Ovary (tissue), 9 donors: ENCODE measurements around the gene PABPC1L. TPM values are rescaled to one million over a fixed set of nuclear protein-coding genes. Genes with fewer than 3 reads are reported as not detected.

Experiments used
- DNase-seq, 5 donors: peaks; one replicate each; pipeline ENCODE4 v3.0.0-alpha.2; 2019 to 2020
- H3K27ac ChIP-seq, 2 donors: fragments of 200-600 bp; one replicate each; pipeline versions ENCODE4 v1.5.1 to v1.8.0; 2019 to 2022
- H3K27me3 ChIP-seq: fragments of 200-600 bp; one replicate; pipeline ENCODE4 v1.8.0; 2022
- H3K36me3 ChIP-seq: fragments of 200-600 bp; sonication (generic); one replicate; pipeline ENCODE4 v1.5.1; 2019
- H3K4me1 ChIP-seq: one replicate; pipeline ENCODE4 v1.8.1; 2013; ENCODE audit warnings: mild to moderate bottlenecking, moderate library complexity; ENCODE audit not compliant: insufficient read depth
- H3K4me3 ChIP-seq: fragments of 200-600 bp; sonication (generic); one replicate; pipeline ENCODE4 v1.5.1; 2017
- H3K9me3 ChIP-seq, 2 donors: fragments of 200-600 bp in 1 of 2; sonication (generic) in 1 of 2; one replicate each; pipeline versions ENCODE4 v1.5.1 to v1.8.1; 2013 to 2019; ENCODE audit warnings: mild to moderate bottlenecking in 1 of 2, moderate library complexity in 1 of 2
- EP300 ChIP-seq: sonication (generic); formaldehyde crosslinking; IDR thresholded peaks from one replicate; pipeline ENCODE4 v1.6.1; 2017; ENCODE audit warnings: antibody characterized with exemption
- POLR2A ChIP-seq: fragments of 450-650 bp; IDR thresholded peaks from one replicate; pipeline ENCODE4 v1.6.1; 2017; ENCODE audit warnings: antibody characterized with exemption, mild to moderate bottlenecking, moderate library complexity
- WGBS, 3 donors: extraction: QIAGEN DNeasy Blood & Tissue Kit in 1 of 3; methylation state at CpG; one replicate each; pipeline versions ENCODE4 v1.1.5 to v1.1.7; 2013 to 2017; 5-methylcytosine and 5-hydroxymethylcytosine counted together
- intact Hi-C, 4 donors: fragments of 100-400 bp; cut with DNase I; formaldehyde crosslinking; loops; one replicate each; pipeline versions ENCODE4 v1.11.0 to v1.15.1; 2022 to 2023
- polyA plus RNA-seq, 2 donors: library from polyadenylated mRNA; stranded (reverse); fragments of 200-250 nt in 1 of 2; fragments of 350-450 nt in 1 of 2; fragmentation: Illumina TruSeq in 1 of 2; extraction: RNeasy Lipid Tissue Mini Kit (QIAGEN cat#74804) in 1 of 2; gene quantifications; one replicate each; pipeline ENCODE4 v1.2.3, GENCODE V29; 2013 to 2014
- total RNA-seq, 7 donors: library from RNA; depleted of rRNA in 2 of 7; stranded (reverse); fragments of >200 nt in 2 of 7; fragmentation: NEBNext Ultra II Directional in 3 of 7; extraction: Animal tissue kit (Norgen Biotek cat#: 25700) in 3 of 7; gene quantifications; one replicate each; pipeline versions ENCODE4 v1.1.0 to v1.2.4, GENCODE V29; 2016 to 2023
- TF ChIP-seq, protein P1 (sequence below), 3 donors: fragments of 450-650 bp in 2 of 3; fragments of 200-600 bp in 1 of 3; IDR thresholded peaks; one replicate each; pipeline versions ENCODE4 v1.5.1 to v1.8.0; 2016 to 2022; ENCODE audit warnings: antibody characterized with exemption in 3 of 3, mild to moderate bottlenecking in 1 of 3
- donor health status: DM: no; HTN: no; CAD: no; lungs with moderate emphysema.
- donor health status: DM: no; HTN: no; CAD: no.
- donor health status: Bipolar disorder and iron deficiency.
- donor health status: DM: yes; HTN: yes; CAD: no.
- donor health status: DM: no; HTN: no; CAD: no.
- donor health status: DM: yes; HTN: yes; CAD: no.

PABPC1L gene
- total and polyA plus RNA-seq, 9 donors: 13.3 to 34.9 (median 21.9) TPM

DNA sequence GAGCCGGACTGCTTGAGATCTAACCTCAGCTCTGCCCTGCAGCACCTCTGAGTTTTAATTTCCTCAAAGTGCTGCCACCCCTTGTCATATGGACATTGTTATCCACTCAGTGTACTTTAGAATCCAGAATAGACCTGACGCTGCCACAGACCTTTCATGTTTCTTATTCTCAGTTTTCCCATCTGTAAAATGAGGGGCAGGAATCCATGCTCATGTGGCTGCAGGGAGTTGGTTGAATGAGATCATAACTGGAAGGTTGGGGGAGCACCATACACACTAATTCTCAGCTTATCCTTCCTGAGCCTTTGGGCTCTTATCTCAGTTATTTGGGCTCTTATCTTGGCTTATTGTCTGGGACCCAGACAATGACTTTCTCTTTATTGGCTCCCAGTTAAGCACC is 2.3 kb downstream of the PABPC1L start:
- Histone ChIP-seq H3K27me3 (no peaks in the 10 kb centered on the region), H3K4me1 (no peaks in the 10 kb centered on the region), H3K9me3 (no peaks in the 10 kb centered on the region), H3K4me3 (no peak overlapping the region), H3K27ac (no peak overlapping the region), H3K36me3 (no peaks in the 10 kb centered on the region)
- intact Hi-C loops: no loop called here
- 91 to 97% (median 93%) methylated on average over 2 of the region's 2 CpGs for WGBS, 3 donors
- no peak for DNase-seq
- TF ChIP-seq POLR2A: no peak
- TF ChIP-seq EP300: no peak
- TF ChIP-seq, protein P1, sequence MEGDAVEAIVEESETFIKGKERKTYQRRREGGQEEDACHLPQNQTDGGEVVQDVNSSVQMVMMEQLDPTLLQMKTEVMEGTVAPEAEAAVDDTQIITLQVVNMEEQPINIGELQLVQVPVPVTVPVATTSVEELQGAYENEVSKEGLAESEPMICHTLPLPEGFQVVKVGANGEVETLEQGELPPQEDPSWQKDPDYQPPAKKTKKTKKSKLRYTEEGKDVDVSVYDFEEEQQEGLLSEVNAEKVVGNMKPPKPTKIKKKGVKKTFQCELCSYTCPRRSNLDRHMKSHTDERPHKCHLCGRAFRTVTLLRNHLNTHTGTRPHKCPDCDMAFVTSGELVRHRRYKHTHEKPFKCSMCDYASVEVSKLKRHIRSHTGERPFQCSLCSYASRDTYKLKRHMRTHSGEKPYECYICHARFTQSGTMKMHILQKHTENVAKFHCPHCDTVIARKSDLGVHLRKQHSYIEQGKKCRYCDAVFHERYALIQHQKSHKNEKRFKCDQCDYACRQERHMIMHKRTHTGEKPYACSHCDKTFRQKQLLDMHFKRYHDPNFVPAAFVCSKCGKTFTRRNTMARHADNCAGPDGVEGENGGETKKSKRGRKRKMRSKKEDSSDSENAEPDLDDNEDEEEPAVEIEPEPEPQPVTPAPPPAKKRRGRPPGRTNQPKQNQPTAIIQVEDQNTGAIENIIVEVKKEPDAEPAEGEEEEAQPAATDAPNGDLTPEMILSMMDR (IDR thresholded peaks at IDR 0.05): no peak

GRCh38 chr20:44914924-44915323 is 5.1 kb downstream of the PABPC1L start:
- intact Hi-C loops: no loop called here
- no peak for TF ChIP-seq POLR2A
- TF ChIP-seq, protein P1 (IDR thresholded peaks at IDR 0.05): no peak
- TF ChIP-seq EP300: no peak
- H3K4me3 ChIP-seq: no peak overlapping the region
- no peaks in the 10 kb centered on the region for H3K4me1 ChIP-seq
- 68 to 72% (median 71%) methylated on average over 1 of the region's 1 CpG for WGBS, 3 donors
- no peak overlapping the region for H3K27ac ChIP-seq
- no peaks in the 10 kb centered on the region for H3K27me3 ChIP-seq
- no peaks in the 10 kb centered on the region for H3K9me3 ChIP-seq
- no peaks in the 10 kb centered on the region for H3K36me3 ChIP-seq
- DNase-seq: no peak

GRCh38 chr20:44916586-44916985 is 6.7 kb downstream of the PABPC1L start:
- intact Hi-C loops: no loop called here
- DNase-seq: no peak
- H3K4me3 ChIP-seq: no peak overlapping the region
- H3K27ac ChIP-seq: no peak overlapping the region
- 91 to 94% (median 92%) methylated on average over 12 of the region's 12 CpGs for WGBS, 3 donors
- no peaks in the 10 kb centered on the region for H3K9me3 ChIP-seq
- no peaks in the 10 kb centered on the region for H3K36me3 ChIP-seq
- H3K27me3 ChIP-seq: no peaks in the 10 kb centered on the region
- H3K4me1 ChIP-seq: no peaks in the 10 kb centered on the region
- TF ChIP-seq, protein P1 (IDR thresholded peaks at IDR 0.05): no peak

- 96 to 98% (median 97%) methylated on average over 2 of the region's 2 CpGs for WGBS, 3 donors
Measured at GRCh38 chr20:44917399-44917798, 7.5 kb downstream of the PABPC1L start.

More at GRCh38 chr20:44917399-44917798, 7.5 kb downstream of the PABPC1L start:
- no peak overlapping the region for H3K27ac ChIP-seq
- H3K4me3 ChIP-seq: no peak overlapping the region
- H3K4me1 ChIP-seq: no peaks in the 10 kb centered on the region
- H3K36me3 ChIP-seq: no peaks in the 10 kb centered on the region
- intact Hi-C loops: no loop called here
- H3K27me3 ChIP-seq: no peaks in the 10 kb centered on the region
- no peaks in the 10 kb centered on the region for H3K9me3 ChIP-seq
- no peak for DNase-seq
- TF ChIP-seq POLR2A (no peak), EP300 (no peak)
- TF ChIP-seq, protein P1 (IDR thresholded peaks at IDR 0.05): no peak
